ENCODE data around the gene CSAD.

DNA sequence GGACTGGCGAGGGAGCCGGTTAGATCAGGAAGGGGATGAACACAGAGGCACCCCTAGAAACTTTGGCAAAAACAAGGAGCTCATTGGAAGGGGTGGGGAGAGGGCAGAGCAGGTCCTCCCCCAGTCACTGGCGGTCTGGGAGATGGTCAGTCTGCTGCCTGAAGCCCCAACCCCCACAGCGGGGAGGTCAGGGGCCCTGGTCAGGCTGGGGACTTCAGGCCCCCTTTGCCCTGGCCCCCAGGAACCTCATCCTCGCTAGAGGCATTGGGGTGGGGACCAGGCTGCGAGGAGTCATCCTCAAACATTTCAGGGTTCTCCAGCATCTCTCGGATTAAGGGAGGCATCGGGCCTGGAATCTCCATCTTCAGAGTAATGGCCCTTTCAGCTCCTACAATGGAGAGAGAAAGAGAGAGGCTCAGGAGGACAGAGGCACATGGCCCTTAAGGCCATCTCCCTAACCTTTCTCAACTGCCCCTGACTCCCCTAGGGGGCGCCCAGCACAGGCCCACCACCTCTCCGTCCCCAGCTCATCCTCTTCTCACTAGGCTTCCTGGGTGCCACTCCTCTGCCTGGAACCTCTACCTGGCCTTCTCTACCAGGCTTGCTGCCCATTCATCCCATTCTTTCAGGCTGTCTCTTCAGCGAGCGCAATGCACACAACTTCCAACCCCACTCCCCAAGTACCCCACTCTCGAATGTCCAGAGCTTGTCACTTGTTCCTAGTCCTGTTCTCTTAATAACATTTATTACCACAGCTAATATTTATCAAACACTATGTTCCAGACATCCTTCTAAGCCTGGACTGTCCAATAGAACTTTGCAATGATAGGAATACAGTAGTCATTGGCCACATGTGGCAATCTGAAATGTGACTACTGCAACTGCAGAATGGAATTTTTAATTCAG is 31.0 kb upstream of the CSAD start:
- TF ChIP-seq, protein P1, sequence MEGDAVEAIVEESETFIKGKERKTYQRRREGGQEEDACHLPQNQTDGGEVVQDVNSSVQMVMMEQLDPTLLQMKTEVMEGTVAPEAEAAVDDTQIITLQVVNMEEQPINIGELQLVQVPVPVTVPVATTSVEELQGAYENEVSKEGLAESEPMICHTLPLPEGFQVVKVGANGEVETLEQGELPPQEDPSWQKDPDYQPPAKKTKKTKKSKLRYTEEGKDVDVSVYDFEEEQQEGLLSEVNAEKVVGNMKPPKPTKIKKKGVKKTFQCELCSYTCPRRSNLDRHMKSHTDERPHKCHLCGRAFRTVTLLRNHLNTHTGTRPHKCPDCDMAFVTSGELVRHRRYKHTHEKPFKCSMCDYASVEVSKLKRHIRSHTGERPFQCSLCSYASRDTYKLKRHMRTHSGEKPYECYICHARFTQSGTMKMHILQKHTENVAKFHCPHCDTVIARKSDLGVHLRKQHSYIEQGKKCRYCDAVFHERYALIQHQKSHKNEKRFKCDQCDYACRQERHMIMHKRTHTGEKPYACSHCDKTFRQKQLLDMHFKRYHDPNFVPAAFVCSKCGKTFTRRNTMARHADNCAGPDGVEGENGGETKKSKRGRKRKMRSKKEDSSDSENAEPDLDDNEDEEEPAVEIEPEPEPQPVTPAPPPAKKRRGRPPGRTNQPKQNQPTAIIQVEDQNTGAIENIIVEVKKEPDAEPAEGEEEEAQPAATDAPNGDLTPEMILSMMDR (IDR thresholded peaks at IDR 0.05), result no peak
- TF ChIP-seq POLR2A (IDR thresholded peaks at IDR 0.05), result no peak
